Left ventricle myocardium inferior (tissue), 1 donor: ENCODE data around the gene SLC9A1. TPM values are rescaled to one million over a fixed set of nuclear protein-coding genes. Genes with fewer than 3 reads are reported as not detected.

Source experiments
- DNase-seq: peaks from one replicate; pipeline ENCODE4 v3.0.0-alpha.2; 2020
- H3K27ac ChIP-seq: fragments of 200-600 bp; replicated peaks from 2 replicates; pipeline ENCODE4 v1.8.0; 2021
- H3K27me3 ChIP-seq: fragments of 200-600 bp; 2 replicates; pipeline ENCODE4 v1.8.0; 2021; ENCODE audit warnings: low read depth
- H3K36me3 ChIP-seq: fragments of 200-600 bp; 2 replicates; pipeline ENCODE4 v1.8.0; 2021
- H3K4me1 ChIP-seq: fragments of 200-600 bp; 2 replicates; pipeline ENCODE4 v1.8.0; 2021
- H3K4me3 ChIP-seq: fragments of 200-600 bp; 2 replicates; pipeline ENCODE4 v1.8.0; 2021; ENCODE audit warnings: mild to moderate bottlenecking, moderate library complexity
- H3K9me3 ChIP-seq: fragments of 200-600 bp; replicated peaks from 2 replicates; pipeline ENCODE4 v1.8.0; 2021
- intact Hi-C: fragments of 100-400 bp; cut with micrococcal nuclease; formaldehyde crosslinking; loops from one replicate; pipeline ENCODE4 v1.11.0; 2022
- total RNA-seq: library from RNA; stranded (reverse); fragmentation: NEBNext Ultra II Directional; extraction: Animal tissue kit (Norgen Biotek cat#: 25700); gene quantifications from one replicate; pipeline ENCODE4 v1.2.1, GENCODE V29; 2021
- TF ChIP-seq, protein P1 (sequence below): fragments of 200-600 bp; IDR thresholded peaks from 2 replicates; pipeline ENCODE4 v1.8.0; 2021; ENCODE audit warnings: antibody characterized with exemption, mild to moderate bottlenecking, borderline replicate concordance
- donor health status: DM: no; HTN: yes; CAD: no; lungs with severe emphysema.

Gene SLC9A1
- total RNA-seq, 1 donor from 2014 or later = 19.5 TPM

- intact Hi-C loops = no loop called here
- no peaks in the 10 kb centered on the region for H3K9me3 ChIP-seq
- no peaks in the 10 kb centered on the region for H3K27me3 ChIP-seq
- no peak overlapping the region for H3K27ac ChIP-seq
- H3K4me1 ChIP-seq = no peaks in the 10 kb centered on the region
- TF ChIP-seq, protein P1, sequence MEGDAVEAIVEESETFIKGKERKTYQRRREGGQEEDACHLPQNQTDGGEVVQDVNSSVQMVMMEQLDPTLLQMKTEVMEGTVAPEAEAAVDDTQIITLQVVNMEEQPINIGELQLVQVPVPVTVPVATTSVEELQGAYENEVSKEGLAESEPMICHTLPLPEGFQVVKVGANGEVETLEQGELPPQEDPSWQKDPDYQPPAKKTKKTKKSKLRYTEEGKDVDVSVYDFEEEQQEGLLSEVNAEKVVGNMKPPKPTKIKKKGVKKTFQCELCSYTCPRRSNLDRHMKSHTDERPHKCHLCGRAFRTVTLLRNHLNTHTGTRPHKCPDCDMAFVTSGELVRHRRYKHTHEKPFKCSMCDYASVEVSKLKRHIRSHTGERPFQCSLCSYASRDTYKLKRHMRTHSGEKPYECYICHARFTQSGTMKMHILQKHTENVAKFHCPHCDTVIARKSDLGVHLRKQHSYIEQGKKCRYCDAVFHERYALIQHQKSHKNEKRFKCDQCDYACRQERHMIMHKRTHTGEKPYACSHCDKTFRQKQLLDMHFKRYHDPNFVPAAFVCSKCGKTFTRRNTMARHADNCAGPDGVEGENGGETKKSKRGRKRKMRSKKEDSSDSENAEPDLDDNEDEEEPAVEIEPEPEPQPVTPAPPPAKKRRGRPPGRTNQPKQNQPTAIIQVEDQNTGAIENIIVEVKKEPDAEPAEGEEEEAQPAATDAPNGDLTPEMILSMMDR = no peak
- no peak overlapping the region for H3K4me3 ChIP-seq
- no peak for DNase-seq
- no peaks in the 10 kb centered on the region for H3K36me3 ChIP-seq
These were observed 102.4 kb downstream of the SLC9A1 start for GRCh38 chr1:27052527-27052926.

GRCh38 chr1:27049607-27050006 lies 105.3 kb downstream of the SLC9A1 start:
- no peak overlapping the region for H3K27ac ChIP-seq
- H3K27me3 ChIP-seq = no peaks in the 10 kb centered on the region
- H3K4me1 ChIP-seq = peaks cover 17% of the 10 kb centered on the region
- no peaks in the 10 kb centered on the region for H3K9me3 ChIP-seq
- intact Hi-C loops = no loop called here
- H3K36me3 ChIP-seq = no peaks in the 10 kb centered on the region
- no peak for DNase-seq
- no peak overlapping the region for H3K4me3 ChIP-seq
- TF ChIP-seq, protein P1 = no peak

- intact Hi-C loops = no loop called here
- Histone ChIP-seq H3K9me3 (no peaks in the 10 kb centered on the region), H3K4me3 (no peak overlapping the region), H3K36me3 (no peaks in the 10 kb centered on the region), H3K4me1 (peaks cover 18% of the 10 kb centered on the region), H3K27me3 (no peaks in the 10 kb centered on the region), H3K27ac (no peak overlapping the region)
- DNase-seq = no peak
- TF ChIP-seq, protein P1 = no peak
These were observed 105.8 kb downstream of the SLC9A1 start for GRCh38 chr1:27049100-27049499.

Other genes with a start within 250 kb of the SLC9A1 start
- gene NR0B2, start 241.2 kb downstream of the SLC9A1 start, total RNA-seq = 7.2 TPM
- gene NUDC, start 233.4 kb downstream of the SLC9A1 start, total RNA-seq = 68.9 TPM
- 0.27 TPM for gene KDF1, start 194.7 kb downstream of the SLC9A1 start, total RNA-seq
- gene TRNP1, start 161.4 kb downstream of the SLC9A1 start, total RNA-seq = 35.7 TPM
- gene TENT5B, start 142.3 kb downstream of the SLC9A1 start, total RNA-seq = 30.2 TPM
- 61.1 TPM for gene WDTC1, start 79.5 kb upstream of the SLC9A1 start, total RNA-seq
- 19.4 TPM for gene TMEM222, start 167.0 kb upstream of the SLC9A1 start, total RNA-seq
- gene SYTL1, start 186.9 kb upstream of the SLC9A1 start, total RNA-seq = 1.1 TPM
- 45.2 TPM for gene MAP3K6, start 211.8 kb upstream of the SLC9A1 start, total RNA-seq
- 27.3 TPM for gene FCN3, start 219.7 kb upstream of the SLC9A1 start, total RNA-seq
- gene CD164L2, start 228.2 kb upstream of the SLC9A1 start, total RNA-seq = not detected
- gene GPR3, start 237.5 kb upstream of the SLC9A1 start, total RNA-seq = 0.16 TPM